Small intestine (tissue), 7 donors: ENCODE results near the gene PRKCE. TPM values are rescaled to one million over a fixed set of nuclear protein-coding genes. Genes with fewer than 3 reads are reported as not detected.

ENCODE experiments used
- DNase-seq, 2 donors: peaks; one replicate each; pipeline versions ENCODE4 v3.0.0 to v3.0.0-alpha.2; 2013
- FAIRE-seq: peaks from 2 replicates; lab custom pipeline; 2012; peaks lifted over from hg19 to GRCh38; lab: Jason Lieb, UNC
- H3K27ac ChIP-seq, 3 donors: one replicate each; pipeline ENCODE4 v1.5.1; 2013; ENCODE audit warnings: low read length in 2 of 3, mild to moderate bottlenecking in 2 of 3, control low read depth in 1 of 3, inconsistent platforms in 1 of 3, low read depth in 1 of 3, moderate library complexity in 1 of 3
- H3K27me3 ChIP-seq, 3 donors: one replicate each; pipeline ENCODE4 v1.6.1; 2013; ENCODE audit warnings: low read length in 3 of 3, inconsistent platforms in 1 of 3; ENCODE audit not compliant: control insufficient read depth in 3 of 3, insufficient read depth in 3 of 3
- H3K36me3 ChIP-seq, 3 donors: one replicate each; pipeline ENCODE4 v1.6.1; 2013; ENCODE audit warnings: low read length in 3 of 3, inconsistent platforms in 1 of 3, low read depth in 1 of 3, mild to moderate bottlenecking in 1 of 3, moderate library complexity in 1 of 3; ENCODE audit not compliant: control insufficient read depth in 3 of 3, insufficient read depth in 2 of 3
- H3K4me1 ChIP-seq, 3 donors: one replicate each; pipeline ENCODE4 v1.6.1; 2013; ENCODE audit warnings: low read length in 2 of 3, inconsistent platforms in 1 of 3, low read depth in 1 of 3, mild to moderate bottlenecking in 1 of 3, moderate library complexity in 1 of 3; ENCODE audit not compliant: control insufficient read depth in 3 of 3, insufficient read depth in 2 of 3
- H3K4me3 ChIP-seq, 3 donors: one replicate each; pipeline ENCODE4 v1.5.1; 2013; ENCODE audit warnings: low read length in 3 of 3, control low read depth in 1 of 3, inconsistent platforms in 1 of 3, low read depth in 1 of 3, mild to moderate bottlenecking in 1 of 3, moderate library complexity in 1 of 3
- H3K9me3 ChIP-seq, 2 donors: one replicate each; pipeline ENCODE4 v1.6.1; 2013; ENCODE audit warnings: low read depth in 1 of 2, low read length in 1 of 2; ENCODE audit not compliant: control insufficient read depth in 2 of 2, insufficient read depth in 1 of 2
- WGBS, 3 donors: extraction: QIAGEN DNeasy Blood & Tissue Kit; methylation state at CpG; one replicate each; pipeline ENCODE4 v1.1.7; 2013; 5-methylcytosine and 5-hydroxymethylcytosine counted together
- polyA plus RNA-seq, 4 donors: library from polyadenylated mRNA; stranded (reverse) in 3 of 4; unstranded in 1 of 4; fragments of 200-250 nt in 3 of 4; fragments of 120-200 nt in 1 of 4; gene quantifications; one replicate each; pipeline versions ENCODE4 v1.2.1 to v1.2.3, GENCODE V29; 2013
- donor health status: healthy with polysubstance abuse.
- donor health status: control.
- donor health status: control.
- donor health status: Bipolar disorder and iron deficiency.
- donor health status: healthy.

PRKCE gene
- polyA plus RNA-seq, 4 donors, result 2.2 to 7.1 (median 5.4) TPM

DNA sequence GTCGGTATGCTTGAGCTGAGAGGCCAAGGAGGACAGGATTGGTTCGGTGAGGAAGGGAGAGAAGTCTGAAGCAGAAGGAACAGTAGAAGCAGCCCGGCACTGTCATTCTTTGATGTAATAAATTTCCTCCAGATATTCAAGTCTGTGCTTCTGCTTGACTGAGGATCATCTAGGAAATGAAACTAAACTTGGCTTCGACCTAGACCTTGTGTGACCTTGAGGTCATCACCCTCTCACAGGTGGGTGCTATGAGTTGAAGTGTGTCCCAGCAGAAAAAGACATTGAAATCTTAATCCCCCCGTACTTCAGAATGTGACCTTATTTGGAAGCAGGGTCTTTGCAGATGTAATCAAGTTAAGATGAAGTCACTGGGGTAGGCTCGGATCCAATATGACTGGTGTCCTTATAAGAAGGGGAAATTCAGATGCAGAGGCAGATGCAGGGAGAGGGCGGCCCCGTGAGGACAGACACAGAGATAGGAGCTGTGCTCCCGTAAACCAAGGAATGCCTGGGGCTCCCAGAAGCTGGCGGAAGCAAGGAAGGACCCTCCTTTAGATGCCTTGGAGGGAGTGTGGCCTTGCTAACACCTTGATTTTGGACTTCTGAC lies 49.0 kb downstream of the PRKCE start:
- Histone ChIP-seq H3K27me3 (no peaks in the 10 kb centered on the region), H3K9me3 (no peaks in the 10 kb centered on the region), H3K27ac (peak overlapping the region in 1 of 3 donors; percentile 4), H3K36me3 (no peaks in the 10 kb centered on the region), H3K4me1 (peaks cover 0 to 4% (median 0%) of the 10 kb centered on the region in 3 donors), H3K4me3 (no peak overlapping the region)
- FAIRE-seq (no peak), DNase-seq (no peak)
- 81 to 87% (median 87%) methylated on average over 10 of the region's 10 CpGs for WGBS, 3 donors

DNA sequence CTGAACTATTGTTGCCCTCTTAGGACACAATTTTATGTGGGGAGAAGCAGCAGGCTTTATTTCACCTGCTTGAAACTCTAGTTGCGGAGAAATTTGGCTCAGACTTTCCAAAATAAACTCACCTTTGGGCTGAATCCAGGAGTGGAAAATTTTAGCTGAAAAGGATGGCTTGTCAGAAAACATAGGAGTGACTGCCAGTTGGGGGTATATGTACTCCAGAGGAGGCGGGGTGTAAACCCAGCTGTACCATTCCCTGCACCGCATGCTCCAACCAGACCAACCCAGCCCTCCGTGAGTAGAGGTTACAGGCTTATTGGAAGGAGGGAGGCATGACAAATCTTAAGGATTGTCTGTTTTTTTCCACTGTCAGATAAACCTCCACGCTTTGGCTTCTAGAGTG lies 53.8 kb downstream of the PRKCE start:
- DNase-seq, result no peak
- peaks cover 0 to 11% of the 10 kb centered on the region in 2 donors for H3K9me3 ChIP-seq
- no peak overlapping the region for H3K4me3 ChIP-seq
- no peak overlapping the region for H3K27ac ChIP-seq
- peaks cover 0 to 13% (median 0%) of the 10 kb centered on the region in 3 donors for H3K36me3 ChIP-seq
- no peaks in the 10 kb centered on the region for H3K27me3 ChIP-seq
- no peaks in the 10 kb centered on the region for H3K4me1 ChIP-seq
- no peak for FAIRE-seq
- WGBS, 3 donors, result 75 to 85% (median 80%) methylated on average over 5 of the region's 5 CpGs

DNA sequence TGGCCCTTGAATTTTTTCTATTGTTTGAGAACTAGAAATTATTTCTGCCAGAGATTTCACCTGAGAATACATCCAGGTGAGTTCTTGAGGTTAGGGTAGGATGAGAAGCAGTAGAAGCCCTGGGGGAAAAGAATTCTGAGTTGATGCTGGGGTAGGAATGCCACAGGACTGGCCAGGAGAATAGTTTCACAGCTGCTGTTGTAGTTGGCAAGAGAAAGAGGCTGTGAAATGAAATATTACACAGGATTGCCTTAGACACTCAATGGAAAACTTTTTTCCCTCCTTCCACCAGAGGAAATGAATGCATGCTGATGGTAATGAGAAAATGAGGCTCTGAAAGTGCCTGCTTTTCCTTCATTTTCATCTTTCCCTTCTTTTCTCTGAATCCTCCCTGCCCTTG lies 54.6 kb downstream of the PRKCE start:
- H3K36me3 ChIP-seq, result peaks cover 0 to 17% (median 0%) of the 10 kb centered on the region in 3 donors
- FAIRE-seq, result no peak
- H3K9me3 ChIP-seq, result peaks cover 0 to 11% of the 10 kb centered on the region in 2 donors
- H3K4me1 ChIP-seq, result no peaks in the 10 kb centered on the region
- DNase-seq, result no peak
- H3K4me3 ChIP-seq, result no peak overlapping the region
- no peak overlapping the region for H3K27ac ChIP-seq
- H3K27me3 ChIP-seq, result no peaks in the 10 kb centered on the region

DNA sequence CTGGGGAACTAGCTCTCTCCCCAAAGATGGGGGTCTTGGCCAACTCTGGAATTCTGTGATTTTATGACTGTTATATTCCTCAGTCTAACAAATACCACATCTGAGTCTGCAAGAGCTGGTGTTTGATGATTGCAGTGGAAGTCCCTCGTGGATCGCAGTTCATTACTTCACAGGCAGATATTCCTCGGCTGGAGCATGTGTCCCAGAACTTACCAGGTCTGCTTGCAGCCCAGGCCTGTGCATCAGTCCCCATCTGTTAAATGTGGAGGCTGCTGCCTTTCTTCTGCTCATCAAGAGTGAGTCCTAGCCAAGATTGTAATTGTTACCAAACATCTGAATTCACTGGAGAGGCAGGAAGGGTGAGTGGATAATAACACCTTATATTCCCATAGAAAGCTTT lies 55.5 kb downstream of the PRKCE start:
- Histone ChIP-seq H3K4me3 (no peak overlapping the region), H3K27ac (no peak overlapping the region), H3K4me1 (no peaks in the 10 kb centered on the region), H3K27me3 (no peaks in the 10 kb centered on the region), H3K9me3 (peaks cover 0 to 11% of the 10 kb centered on the region in 2 donors), H3K36me3 (peaks cover 0 to 17% (median 0%) of the 10 kb centered on the region in 3 donors)
- WGBS, 3 donors, result 90 to 96% (median 93%) methylated on average over 3 of the region's 3 CpGs
- DNase-seq (no peak), FAIRE-seq (no peak)

DNA sequence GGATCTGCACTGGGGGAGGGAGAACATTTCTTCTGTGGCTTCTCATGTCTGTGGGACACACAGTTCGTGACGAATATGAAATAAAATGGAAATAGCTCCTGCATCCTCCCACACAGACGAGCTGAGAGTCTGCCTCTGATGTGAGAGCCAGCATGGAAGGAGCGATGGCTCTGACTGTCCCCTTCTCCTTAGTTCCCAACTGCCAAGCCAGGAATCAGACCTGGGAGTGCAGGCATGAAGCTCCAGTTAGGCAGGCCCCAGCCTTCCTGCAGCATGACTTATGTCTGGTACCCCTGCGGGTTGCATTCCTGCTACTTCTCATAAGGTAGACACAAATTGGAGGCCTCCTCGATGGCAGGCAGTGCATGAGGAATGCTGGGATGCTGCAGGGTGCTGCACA lies 56.2 kb downstream of the PRKCE start:
- H3K27me3 ChIP-seq, result no peaks in the 10 kb centered on the region
- no peak for DNase-seq
- peaks cover 0 to 17% (median 0%) of the 10 kb centered on the region in 3 donors for H3K36me3 ChIP-seq
- no peak for FAIRE-seq
- H3K27ac ChIP-seq, result no peak overlapping the region
- H3K4me1 ChIP-seq, result no peaks in the 10 kb centered on the region
- H3K9me3 ChIP-seq, result peaks cover 0 to 11% of the 10 kb centered on the region in 2 donors
- 92 to 96% (median 93%) methylated on average over 6 of the region's 6 CpGs for WGBS, 3 donors
- H3K4me3 ChIP-seq, result no peak overlapping the region

DNA sequence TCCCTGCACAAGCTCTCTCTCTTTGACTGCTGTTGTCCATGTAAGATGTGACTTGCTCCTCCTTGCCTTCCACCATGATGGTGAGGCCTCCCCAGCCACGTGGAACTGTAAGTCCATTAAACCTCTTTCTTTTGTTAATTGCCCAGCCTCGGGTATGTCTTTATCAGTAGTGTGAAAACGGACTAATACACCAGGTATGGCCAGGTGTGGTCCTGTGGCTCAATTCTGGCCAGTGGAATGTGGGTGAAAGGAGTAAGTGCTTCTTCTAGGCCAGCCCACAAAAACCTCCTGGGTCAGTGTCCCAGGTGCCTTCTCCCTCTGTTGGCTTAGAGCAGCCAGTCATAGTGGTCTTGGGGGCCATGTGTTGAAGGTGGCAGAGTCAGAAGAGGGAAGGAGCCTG lies 57.0 kb downstream of the PRKCE start:
- H3K4me1 ChIP-seq, result no peaks in the 10 kb centered on the region
- FAIRE-seq, result no peak
- no peak for DNase-seq
- no peak overlapping the region for H3K27ac ChIP-seq
- peaks cover 0 to 17% (median 0%) of the 10 kb centered on the region in 3 donors for H3K36me3 ChIP-seq
- no peak overlapping the region for H3K4me3 ChIP-seq
- no peaks in the 10 kb centered on the region for H3K27me3 ChIP-seq
- peaks cover 0 to 11% of the 10 kb centered on the region in 2 donors for H3K9me3 ChIP-seq
- 87 to 89% (median 87%) methylated on average over 3 of the region's 3 CpGs for WGBS, 3 donors

DNA sequence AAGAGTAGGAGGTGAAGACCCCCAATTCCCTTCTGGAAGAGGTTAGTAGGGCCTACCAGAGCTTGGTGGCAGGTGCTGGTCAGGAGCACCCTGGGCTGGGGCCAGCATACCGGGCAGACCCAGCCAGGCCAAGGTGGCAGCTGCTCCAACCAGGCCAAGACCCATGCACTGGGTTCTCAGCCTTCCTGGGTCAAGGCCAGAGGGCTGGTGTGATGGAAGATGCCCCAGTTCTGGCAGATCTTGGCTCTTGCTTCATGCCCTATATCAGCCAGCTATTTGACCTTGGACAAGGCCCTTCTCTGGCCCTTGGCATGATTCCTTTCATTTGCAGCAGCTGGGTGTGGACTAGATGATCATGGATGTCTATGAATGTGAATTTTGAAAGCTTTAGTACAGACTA lies 57.7 kb downstream of the PRKCE start:
- no peaks in the 10 kb centered on the region for H3K4me1 ChIP-seq
- peaks cover 0 to 17% (median 0%) of the 10 kb centered on the region in 3 donors for H3K36me3 ChIP-seq
- peaks cover 0 to 11% of the 10 kb centered on the region in 2 donors for H3K9me3 ChIP-seq
- 77 to 100% (median 93%) methylated on average over 1 of the region's 1 CpG for WGBS, 3 donors
- H3K27ac ChIP-seq, result no peak overlapping the region
- DNase-seq, result no peak
- H3K27me3 ChIP-seq, result no peaks in the 10 kb centered on the region
- H3K4me3 ChIP-seq, result no peak overlapping the region
- FAIRE-seq, result no peak

DNA sequence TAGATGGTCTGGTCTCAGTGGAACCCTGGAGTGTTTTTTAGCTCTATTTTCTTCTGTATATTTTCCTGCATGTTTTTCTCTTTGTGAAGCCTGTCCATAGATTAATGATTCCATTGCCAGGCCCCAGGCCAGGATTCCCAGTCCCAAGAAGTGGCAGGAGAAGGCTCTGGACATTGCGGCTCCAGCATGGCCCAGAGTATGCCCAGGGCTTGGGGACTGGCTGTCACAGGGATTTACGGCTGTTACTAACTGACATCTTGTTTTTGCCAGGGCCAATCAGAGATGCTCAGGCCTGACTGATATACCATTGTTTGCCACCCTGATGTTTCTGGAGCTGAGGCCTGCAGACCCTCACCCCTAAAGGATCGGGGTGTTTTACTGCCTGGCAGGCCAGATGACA lies 59.0 kb downstream of the PRKCE start:
- Histone ChIP-seq H3K9me3 (peaks cover 0 to 11% of the 10 kb centered on the region in 2 donors), H3K27me3 (no peaks in the 10 kb centered on the region), H3K4me3 (no peak overlapping the region), H3K4me1 (no peaks in the 10 kb centered on the region), H3K27ac (no peak overlapping the region), H3K36me3 (peaks cover 0 to 17% (median 0%) of the 10 kb centered on the region in 3 donors)
- FAIRE-seq (no peak), DNase-seq (no peak)
- WGBS, 3 donors, result 87 to 93% (median 91%) methylated on average over 3 of the region's 3 CpGs

DNA sequence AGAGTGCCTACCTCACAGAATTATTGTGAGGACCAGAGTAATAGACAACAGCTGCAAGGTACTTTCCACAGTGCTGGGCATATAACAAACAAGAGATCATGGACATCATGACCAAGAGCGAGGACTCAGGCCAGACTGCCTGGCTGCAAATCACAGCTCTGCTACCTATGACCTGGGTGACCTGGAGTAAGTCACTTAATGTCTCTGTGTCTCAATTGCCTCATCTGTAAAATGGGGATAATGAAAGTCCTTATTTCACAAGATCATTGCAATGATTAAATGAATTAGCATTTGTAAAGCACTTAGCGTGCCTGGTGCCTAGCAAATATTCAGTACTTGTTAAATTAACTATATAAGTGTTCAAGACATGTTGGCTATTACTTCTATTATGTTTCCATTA lies 59.7 kb downstream of the PRKCE start:
- 95 to 100% (median 97%) methylated on average over 2 of the region's 2 CpGs for WGBS, 3 donors
- DNase-seq (no peak), FAIRE-seq (no peak)
- H3K4me1 ChIP-seq, result no peaks in the 10 kb centered on the region
- peaks cover 0 to 17% (median 0%) of the 10 kb centered on the region in 3 donors for H3K36me3 ChIP-seq
- no peak overlapping the region for H3K27ac ChIP-seq
- H3K4me3 ChIP-seq, result no peak overlapping the region
- peaks cover 0 to 11% of the 10 kb centered on the region in 2 donors for H3K9me3 ChIP-seq
- H3K27me3 ChIP-seq, result no peaks in the 10 kb centered on the region
